Measurements from ENCODE around the gene ATRNL1.

The ATRNL1 gene

GRCh38 chr10:115972426-115972825 lies 879.3 kb downstream of the ATRNL1 start:
- DNase-seq (ENCODE audit: extremely low spot score): no peak

GRCh38 chr10:115974351-115974750 lies 881.2 kb downstream of the ATRNL1 start:
- no peak for TF ChIP-seq TARDBP (IDR thresholded peaks at IDR 0.05)
- TF ChIP-seq FOXM1 (IDR thresholded peaks at IDR 0.05; ENCODE audit: borderline replicate concordance): no peak
- no peak for TF ChIP-seq LEF1 (IDR thresholded peaks at IDR 0.05; ENCODE audit: borderline replicate concordance)
- no peak for TF ChIP-seq ARNT (IDR thresholded peaks at IDR 0.05)
- TF ChIP-seq NFRKB (IDR thresholded peaks at IDR 0.05): no peak
- no peak for TF ChIP-seq SP1 (IDR thresholded peaks at IDR 0.05)
- TF ChIP-seq L3MBTL2 (conservative IDR thresholded peaks at IDR 0.05): no peak
- TF ChIP-seq FOXA1 (IDR thresholded peaks at IDR 0.05): no peak
- no peak for TF ChIP-seq ELF4 (IDR thresholded peaks at IDR 0.05)
- TF ChIP-seq ZNF384 (IDR thresholded peaks at IDR 0.05): no peak
- no peak for TF ChIP-seq PKNOX1 (IDR thresholded peaks at IDR 0.05)
- POLR2A ChIA-PET: no interaction called here
- DNase-seq (ENCODE audit: extremely low spot score): no peak
- CTCF ChIA-PET: no interaction called here

More at GRCh38 chr10:115972426-115972825, 879.3 kb downstream of the ATRNL1 start:
- TF ChIP-seq SUZ12 (IDR thresholded peaks at IDR 0.05) (no peak), ELF4 (IDR thresholded peaks at IDR 0.05) (no peak), L3MBTL2 (conservative IDR thresholded peaks at IDR 0.05) (no peak), FOXK2 (IDR thresholded peaks at IDR 0.05) (no peak), FOXA1 (IDR thresholded peaks at IDR 0.05) (no peak), TARDBP (IDR thresholded peaks at IDR 0.05) (no peak), ZNF384 (IDR thresholded peaks at IDR 0.05) (no peak), CTBP1 (IDR thresholded peaks at IDR 0.05; ENCODE audit: borderline replicate concordance) (no peak), BHLHE40 (IDR thresholded peaks at IDR 0.05; ENCODE audit: borderline replicate concordance) (no peak), NFRKB (IDR thresholded peaks at IDR 0.05) (no peak), FOXM1 (IDR thresholded peaks at IDR 0.05; ENCODE audit: borderline replicate concordance) (no peak), ARNT (IDR thresholded peaks at IDR 0.05) (no peak), PKNOX1 (IDR thresholded peaks at IDR 0.05) (no peak), SP1 (IDR thresholded peaks at IDR 0.05) (no peak), HDGF (IDR thresholded peaks at IDR 0.05; ENCODE audit: borderline replicate concordance) (no peak), LEF1 (IDR thresholded peaks at IDR 0.05; ENCODE audit: borderline replicate concordance) (no peak)
- CTCF ChIA-PET: interaction anchor here (0.6 kb wide), 1 partner anchor 372 kb away, joined by 3 read pairs; no protein-coding TSS in a partner anchor
- POLR2A ChIA-PET: no interaction called here

GRCh38 chr10:115974816-115975430 lies 881.8 kb downstream of the ATRNL1 start:
- ChIA-PET CTCF (no interaction called here), POLR2A (no interaction called here)
- no peak for TF ChIP-seq PKNOX1 (IDR thresholded peaks at IDR 0.05)
- no peak for TF ChIP-seq FOXA1 (IDR thresholded peaks at IDR 0.05)
- TF ChIP-seq SP1 (IDR thresholded peaks at IDR 0.05): no peak
- no peak for TF ChIP-seq FOXK2 (IDR thresholded peaks at IDR 0.05)
- TF ChIP-seq BHLHE40 (IDR thresholded peaks at IDR 0.05; ENCODE audit: borderline replicate concordance): no peak
- TF ChIP-seq SUZ12 (IDR thresholded peaks at IDR 0.05): no peak
- TF ChIP-seq ARNT (IDR thresholded peaks at IDR 0.05): no peak
- TF ChIP-seq ELF4 (IDR thresholded peaks at IDR 0.05): no peak
- no peak for TF ChIP-seq NFRKB (IDR thresholded peaks at IDR 0.05)
- no peak for TF ChIP-seq CTBP1 (IDR thresholded peaks at IDR 0.05; ENCODE audit: borderline replicate concordance)
- no peak for TF ChIP-seq L3MBTL2 (conservative IDR thresholded peaks at IDR 0.05)
- TF ChIP-seq ZNF384 (IDR thresholded peaks at IDR 0.05): no peak
- TF ChIP-seq HDGF (IDR thresholded peaks at IDR 0.05; ENCODE audit: borderline replicate concordance): no peak
- TF ChIP-seq FOXM1 (IDR thresholded peaks at IDR 0.05; ENCODE audit: borderline replicate concordance): no peak
- no peak for DNase-seq (ENCODE audit: extremely low spot score)

- no peak for DNase-seq (ENCODE audit: extremely low spot score)
- ChIA-PET POLR2A (no interaction called here), CTCF (no interaction called here)
- TF ChIP-seq FOXK2 (IDR thresholded peaks at IDR 0.05): no peak
- TF ChIP-seq PKNOX1 (IDR thresholded peaks at IDR 0.05): no peak
- no peak for TF ChIP-seq ARNT (IDR thresholded peaks at IDR 0.05)
- TF ChIP-seq TARDBP (IDR thresholded peaks at IDR 0.05): no peak
- TF ChIP-seq BHLHE40 (IDR thresholded peaks at IDR 0.05; ENCODE audit: borderline replicate concordance): no peak
- TF ChIP-seq SP1 (IDR thresholded peaks at IDR 0.05): no peak
- TF ChIP-seq NFRKB (IDR thresholded peaks at IDR 0.05): no peak
- TF ChIP-seq L3MBTL2 (conservative IDR thresholded peaks at IDR 0.05): no peak
- TF ChIP-seq FOXM1 (IDR thresholded peaks at IDR 0.05; ENCODE audit: borderline replicate concordance): no peak
- TF ChIP-seq ELF4 (IDR thresholded peaks at IDR 0.05): no peak
- no peak for TF ChIP-seq FOXA1 (IDR thresholded peaks at IDR 0.05)
- no peak for TF ChIP-seq HDGF (IDR thresholded peaks at IDR 0.05; ENCODE audit: borderline replicate concordance)
- no peak for TF ChIP-seq ZNF384 (IDR thresholded peaks at IDR 0.05)
- no peak for TF ChIP-seq LEF1 (IDR thresholded peaks at IDR 0.05; ENCODE audit: borderline replicate concordance)
- no peak for TF ChIP-seq CTBP1 (IDR thresholded peaks at IDR 0.05; ENCODE audit: borderline replicate concordance)
- TF ChIP-seq SUZ12 (IDR thresholded peaks at IDR 0.05): no peak
Observed at GRCh38 chr10:115975506-115975905, 882.3 kb downstream of the ATRNL1 start.

GRCh38 chr10:115976342-115976741 lies 883.2 kb downstream of the ATRNL1 start:
- ChIA-PET CTCF (no interaction called here), POLR2A (no interaction called here)
- TF ChIP-seq FOXM1 (IDR thresholded peaks at IDR 0.05; ENCODE audit: borderline replicate concordance): no peak
- no peak for TF ChIP-seq SUZ12 (IDR thresholded peaks at IDR 0.05)
- TF ChIP-seq ELF4 (IDR thresholded peaks at IDR 0.05): no peak
- TF ChIP-seq ARNT (IDR thresholded peaks at IDR 0.05): no peak
- no peak for TF ChIP-seq HDGF (IDR thresholded peaks at IDR 0.05; ENCODE audit: borderline replicate concordance)
- TF ChIP-seq BHLHE40 (IDR thresholded peaks at IDR 0.05; ENCODE audit: borderline replicate concordance): no peak
- no peak for TF ChIP-seq PKNOX1 (IDR thresholded peaks at IDR 0.05)
- TF ChIP-seq TARDBP (IDR thresholded peaks at IDR 0.05): no peak
- no peak for TF ChIP-seq LEF1 (IDR thresholded peaks at IDR 0.05; ENCODE audit: borderline replicate concordance)
- DNase-seq (ENCODE audit: extremely low spot score): no peak
